GF-D8 (cell line): ENCODE data around the gene RTF1.
"Not testable (repeated sequence)": the region's sequence is repeated elsewhere in the genome, so short reads cannot be mapped to it uniquely, and the experiment has no call there.

ENCODE experiments used
- DNase-seq: peaks from one replicate; lab custom pipeline; 2025; lab: John Stamatoyannopoulos, UW

The RTF1 gene

DNA sequence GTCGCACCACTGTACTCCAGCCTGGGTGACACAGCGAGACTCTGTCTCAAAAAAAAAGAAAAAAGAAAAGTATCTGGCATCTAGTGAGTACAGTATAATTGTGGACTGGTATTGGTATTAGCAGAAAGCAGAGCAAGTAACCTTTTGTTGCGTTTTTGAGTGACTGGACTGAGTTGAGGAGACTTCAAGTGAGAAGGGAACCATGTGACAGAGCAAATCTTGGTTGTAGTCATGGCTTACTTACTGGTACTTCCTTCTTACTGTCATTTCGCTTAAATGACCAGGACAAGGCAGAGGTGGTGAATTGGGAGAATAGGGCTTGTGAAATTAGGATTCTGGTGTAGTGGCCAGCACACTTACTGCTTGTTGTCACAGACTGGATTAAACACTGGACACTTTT lies 20.6 kb downstream of the RTF1 start:
- DNase-seq: no peak

DNA sequence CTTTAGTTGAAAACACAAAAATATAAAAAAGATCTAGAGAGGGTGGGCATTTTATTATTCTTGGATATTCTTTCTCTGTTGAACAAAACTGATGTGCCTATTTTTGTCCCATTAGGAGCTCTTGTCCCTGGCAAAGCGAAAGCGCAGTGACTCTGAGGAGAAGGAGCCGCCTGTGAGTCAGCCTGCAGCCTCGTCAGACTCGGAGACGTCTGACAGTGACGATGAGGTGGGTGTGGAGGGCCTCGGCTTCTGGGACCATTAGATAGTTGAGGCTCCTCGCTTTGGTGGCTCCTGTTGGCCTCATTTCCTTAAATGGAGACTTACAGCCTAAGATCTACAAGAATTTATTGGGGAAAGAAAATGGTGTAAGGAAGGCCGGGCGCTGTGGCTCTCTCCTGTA lies 21.3 kb downstream of the RTF1 start:
- DNase-seq: no peak

DNA sequence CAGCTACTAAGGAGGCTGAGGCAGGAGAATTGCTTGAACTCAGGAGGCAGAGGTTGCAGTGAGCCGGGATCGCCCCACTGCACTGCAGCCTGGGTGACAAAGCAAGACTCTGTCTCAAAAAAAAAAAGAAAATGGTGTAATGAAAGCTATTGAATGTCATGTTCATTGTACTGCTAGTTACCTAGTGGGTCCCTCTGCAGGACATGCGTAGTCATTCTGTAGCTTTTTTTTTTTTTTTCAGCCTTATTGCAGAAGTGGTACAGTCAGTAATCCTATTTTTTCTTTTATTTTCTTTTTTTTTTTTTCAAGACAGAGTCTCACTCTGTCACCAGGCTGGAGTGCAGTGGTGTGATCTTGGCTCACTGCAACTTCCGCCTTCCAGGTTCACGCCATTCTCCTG lies 21.9 kb downstream of the RTF1 start:
- DNase-seq: not testable (repeated sequence)

DNA sequence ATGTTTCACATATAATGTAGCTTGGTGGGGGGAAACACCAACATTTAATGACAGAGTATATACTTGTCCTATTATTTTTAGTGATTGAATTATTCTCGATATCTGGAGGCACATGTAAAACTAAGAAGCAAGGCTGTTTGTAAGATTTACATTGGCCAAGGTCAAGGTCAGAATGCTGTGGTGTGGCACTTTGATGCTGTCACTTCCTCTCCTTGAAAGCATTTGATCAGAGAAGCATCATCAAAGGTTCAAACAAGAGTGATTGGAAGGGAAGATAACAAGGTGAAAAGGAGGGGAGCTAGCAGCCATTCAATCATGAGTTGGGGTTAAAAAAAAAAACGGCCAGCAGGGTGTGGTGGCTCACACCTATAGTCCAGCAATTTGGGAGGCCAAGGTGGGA lies 26.4 kb downstream of the RTF1 start:
- no peak for DNase-seq

DNA sequence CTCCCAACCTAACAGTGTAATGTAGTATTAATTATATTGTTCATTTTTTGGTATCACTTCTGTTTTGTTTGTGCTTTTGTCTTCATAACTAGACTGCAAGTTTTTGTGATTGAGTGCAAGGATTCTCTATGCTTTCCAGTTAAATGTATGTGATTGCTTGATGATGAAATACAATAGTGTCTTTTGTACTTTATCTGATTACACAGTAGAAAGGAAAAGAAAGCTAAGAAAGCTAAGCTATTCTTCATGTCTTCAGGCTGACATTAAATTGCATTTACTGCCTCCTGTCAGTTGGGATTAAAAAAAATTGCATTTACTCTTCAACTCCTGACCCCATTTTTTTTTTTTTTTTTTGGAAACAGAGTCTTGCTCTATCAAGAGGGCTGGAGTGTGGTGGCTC lies 28.5 kb downstream of the RTF1 start:
- DNase-seq: no peak

DNA sequence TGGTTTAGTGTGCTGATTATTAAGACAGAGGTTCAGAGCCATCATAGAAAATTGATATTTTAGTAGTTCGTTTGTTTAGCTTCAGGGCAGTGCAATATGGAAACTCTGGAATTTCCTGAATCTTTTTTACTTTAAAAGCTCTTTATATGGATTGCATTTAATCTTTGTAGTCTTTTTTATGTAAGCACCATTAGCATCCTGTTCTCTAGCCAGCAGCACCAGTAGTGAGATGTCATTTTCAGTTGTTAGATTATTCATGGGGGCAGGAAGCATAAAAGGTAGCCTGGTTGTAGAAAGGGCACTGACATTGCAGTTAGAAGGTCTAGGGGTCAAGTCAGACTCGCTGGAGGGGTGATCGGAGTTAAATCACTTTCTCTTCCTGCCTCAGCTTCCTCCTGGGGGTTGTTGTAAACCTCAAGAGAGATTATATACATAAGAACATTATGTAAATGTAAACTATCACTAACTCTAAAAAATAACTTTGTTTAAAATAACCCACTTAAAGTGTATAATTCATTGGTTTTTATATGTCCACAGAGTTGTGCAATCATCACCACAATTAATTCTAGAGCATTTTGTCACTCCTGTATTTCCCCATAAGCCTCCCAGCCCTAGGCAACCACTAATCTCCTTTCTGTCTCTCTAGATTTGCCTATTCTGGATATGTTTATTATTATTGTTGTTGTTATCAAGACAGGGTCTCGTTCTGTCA lies 45.3 kb downstream of the RTF1 start:
- no peak for DNase-seq

DNA sequence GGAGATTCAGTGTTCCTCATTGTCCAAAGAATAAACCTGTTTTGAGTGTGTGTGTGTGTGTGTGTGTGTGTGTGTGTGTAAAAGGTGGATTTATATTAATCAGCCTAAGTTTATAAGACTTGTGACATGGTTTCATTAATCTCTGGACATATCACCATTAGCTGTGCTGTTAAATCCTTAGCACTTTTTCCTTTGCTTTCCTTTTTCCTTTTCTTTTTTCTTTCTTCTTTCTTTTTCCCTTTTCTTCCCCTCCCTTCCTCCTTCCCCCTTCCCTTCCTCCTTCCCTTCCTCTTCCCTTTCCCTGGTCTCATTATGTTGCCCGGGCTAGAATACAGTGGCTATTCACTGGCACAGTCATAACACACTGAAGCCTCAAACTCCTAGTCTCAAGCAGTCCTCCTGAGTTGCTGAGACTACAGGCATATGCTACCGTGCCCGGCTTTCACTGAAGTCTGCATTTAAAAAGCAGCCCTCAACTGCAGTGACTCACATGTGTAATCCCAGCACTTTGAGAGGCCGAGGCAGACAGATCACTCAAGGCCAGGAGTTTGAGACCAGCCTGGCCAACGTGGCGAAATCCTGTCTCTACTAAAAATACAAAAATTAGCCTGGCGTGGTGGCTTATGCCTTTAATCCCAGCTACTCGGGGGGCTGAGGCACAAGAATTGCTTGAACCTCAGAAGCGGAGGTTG lies 48.1 kb downstream of the RTF1 start:
- no peak for DNase-seq

DNA sequence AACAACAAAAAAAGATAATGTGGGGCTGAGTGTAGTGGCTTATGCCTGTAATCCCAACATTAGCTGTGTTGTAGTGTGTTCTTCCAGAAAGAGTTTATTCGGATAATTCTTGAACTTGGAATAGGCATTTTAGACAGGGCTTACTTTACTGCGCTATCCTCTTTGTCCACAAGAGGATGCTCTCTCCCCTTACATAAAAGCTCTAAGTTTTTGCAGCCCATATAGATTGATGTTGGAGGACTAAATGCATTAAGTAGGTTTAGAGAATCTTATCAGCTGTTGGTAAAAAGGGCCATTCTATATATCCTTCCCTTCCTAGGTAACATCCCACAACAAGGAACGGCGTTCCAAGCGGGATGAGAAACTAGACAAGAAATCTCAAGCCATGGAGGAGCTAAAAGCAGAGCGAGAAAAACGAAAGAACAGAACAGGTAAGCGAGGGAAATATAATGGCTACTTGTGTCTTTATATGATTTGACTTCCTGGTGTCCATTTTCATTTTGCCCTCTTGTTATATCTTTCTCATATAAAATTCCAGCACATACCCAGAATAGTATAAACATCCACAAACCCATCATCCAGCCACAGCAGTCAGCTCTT lies 49.0 kb downstream of the RTF1 start:
- DNase-seq: peak; percentile 3

DNA sequence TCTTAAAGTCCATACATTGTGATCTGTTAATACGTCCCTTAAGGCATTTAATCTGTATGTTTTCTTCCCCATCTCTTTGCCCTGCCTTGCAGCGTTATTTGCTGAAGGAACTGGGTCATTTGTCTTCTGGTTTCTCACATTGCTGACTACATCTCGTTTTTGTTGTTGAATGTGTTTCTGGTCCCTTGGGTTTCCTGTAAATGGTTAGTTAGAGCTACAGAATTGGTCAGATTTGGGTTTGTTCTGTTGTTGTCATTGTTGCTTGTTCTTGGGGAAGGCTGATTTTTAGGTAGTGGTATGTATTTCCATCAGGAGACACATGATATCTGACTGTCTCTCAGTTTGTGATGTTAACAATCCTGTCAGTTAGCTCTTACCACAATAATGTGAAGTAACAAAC lies 49.8 kb downstream of the RTF1 start:
- no peak for DNase-seq

DNA sequence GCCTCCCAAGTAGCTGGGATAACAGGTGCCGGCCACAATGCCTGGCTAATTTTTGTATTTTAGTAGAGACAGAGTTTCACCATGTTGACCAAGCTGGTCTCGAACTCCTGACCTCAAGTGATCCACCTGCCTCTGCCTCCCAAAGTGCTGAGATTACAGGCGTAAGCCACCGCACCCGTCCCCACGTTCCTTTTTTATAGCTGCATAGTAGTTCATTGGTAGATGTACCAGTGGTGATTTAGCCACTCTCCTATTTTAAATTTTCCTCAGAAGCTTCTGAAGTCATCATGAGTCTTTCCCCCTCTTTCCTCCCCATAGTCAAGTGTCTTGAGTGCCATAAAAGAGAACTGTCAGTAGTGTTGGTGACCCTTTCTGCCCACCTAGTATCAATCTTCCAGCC lies 52.7 kb downstream of the RTF1 start:
- DNase-seq: not testable (repeated sequence)

DNA sequence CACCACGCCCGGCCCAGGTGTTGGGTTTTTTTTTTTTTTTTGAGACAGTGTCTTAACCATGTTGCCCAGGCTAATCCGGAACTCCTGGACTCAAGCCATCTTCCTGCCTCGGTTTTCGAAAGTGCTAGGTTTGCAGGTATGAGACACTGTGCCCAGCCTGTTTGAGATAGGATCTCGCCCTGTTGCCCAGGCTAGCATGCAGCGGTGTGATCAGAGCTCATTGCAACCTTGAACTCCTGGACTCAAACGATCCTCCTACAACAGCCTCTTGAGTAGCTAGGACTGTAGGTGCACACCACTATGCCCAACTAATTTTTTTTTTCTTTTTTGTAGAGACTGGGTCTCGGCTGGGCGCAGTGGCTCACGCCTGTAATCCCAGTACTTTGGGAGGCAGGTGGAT lies 56.5 kb downstream of the RTF1 start:
- no peak for DNase-seq

DNA sequence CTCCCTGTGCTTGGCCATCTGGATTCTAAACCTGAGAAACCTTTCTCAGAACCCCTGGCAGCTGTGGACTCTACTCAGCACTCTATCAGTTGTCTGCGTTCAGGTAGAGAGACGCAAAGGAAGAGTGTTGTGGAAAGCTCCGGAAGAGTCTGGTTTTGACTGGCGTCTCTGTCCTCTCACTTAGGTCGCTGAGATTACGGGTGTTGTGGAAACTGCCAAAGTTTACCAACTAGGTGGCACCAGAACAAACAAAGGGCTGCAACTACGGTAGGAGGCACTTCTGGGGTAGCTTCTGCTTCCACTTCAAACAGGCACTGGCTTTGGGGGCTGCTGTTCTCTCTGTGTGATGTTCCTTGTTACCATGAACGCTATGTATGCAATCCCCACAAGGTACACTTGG lies 57.5 kb downstream of the RTF1 start:
- DNase-seq: no peak

DNA sequence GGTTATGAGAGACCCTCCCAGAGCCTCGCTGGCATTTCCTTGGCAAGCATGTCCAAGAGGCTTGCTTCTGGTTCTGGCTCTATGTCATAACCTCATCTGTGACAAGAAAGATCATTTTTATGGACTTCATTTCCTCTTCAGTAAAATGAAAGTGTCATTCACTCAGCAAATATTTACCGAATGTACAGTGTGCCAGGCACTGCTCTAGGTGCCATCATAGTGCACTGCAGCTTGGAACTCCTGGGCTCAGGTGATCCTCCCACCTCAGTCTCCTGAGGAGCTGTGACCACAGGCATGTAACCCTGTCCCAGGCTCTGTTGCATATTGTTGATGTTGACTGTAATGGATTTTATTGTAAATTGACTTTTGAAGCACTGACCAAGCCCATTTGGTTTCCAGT lies 58.0 kb downstream of the RTF1 start:
- no peak for DNase-seq

DNA sequence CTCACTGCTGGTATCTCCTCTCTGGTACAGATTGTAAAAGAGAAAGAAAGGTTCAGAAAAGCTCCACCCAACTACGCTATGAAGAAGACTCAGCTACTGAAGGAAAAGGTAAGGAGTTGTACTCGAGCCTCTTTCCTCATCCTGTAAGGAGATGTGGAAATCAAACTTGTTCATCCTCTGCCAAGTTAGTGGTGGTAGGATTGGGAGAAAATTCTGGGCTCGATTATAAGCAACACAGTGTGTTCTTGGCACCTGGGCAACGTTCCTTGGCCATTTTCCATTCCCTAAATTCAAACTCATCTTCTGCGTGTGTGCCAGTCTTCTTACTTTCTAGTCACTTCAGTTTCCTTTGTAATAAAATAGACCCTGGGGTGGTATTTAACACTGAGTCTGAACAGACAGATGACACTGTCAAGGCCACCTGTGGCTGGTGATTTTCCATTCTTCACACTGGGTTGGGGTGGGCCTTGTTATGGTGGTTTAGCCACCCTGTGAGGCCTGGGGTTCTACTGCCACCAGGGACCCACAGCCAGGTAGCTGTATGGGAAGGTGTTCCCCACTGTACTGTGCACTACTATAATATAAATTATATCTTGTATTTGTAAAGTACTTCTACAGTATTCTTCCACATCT lies 59.6 kb downstream of the RTF1 start:
- DNase-seq: no peak

DNA sequence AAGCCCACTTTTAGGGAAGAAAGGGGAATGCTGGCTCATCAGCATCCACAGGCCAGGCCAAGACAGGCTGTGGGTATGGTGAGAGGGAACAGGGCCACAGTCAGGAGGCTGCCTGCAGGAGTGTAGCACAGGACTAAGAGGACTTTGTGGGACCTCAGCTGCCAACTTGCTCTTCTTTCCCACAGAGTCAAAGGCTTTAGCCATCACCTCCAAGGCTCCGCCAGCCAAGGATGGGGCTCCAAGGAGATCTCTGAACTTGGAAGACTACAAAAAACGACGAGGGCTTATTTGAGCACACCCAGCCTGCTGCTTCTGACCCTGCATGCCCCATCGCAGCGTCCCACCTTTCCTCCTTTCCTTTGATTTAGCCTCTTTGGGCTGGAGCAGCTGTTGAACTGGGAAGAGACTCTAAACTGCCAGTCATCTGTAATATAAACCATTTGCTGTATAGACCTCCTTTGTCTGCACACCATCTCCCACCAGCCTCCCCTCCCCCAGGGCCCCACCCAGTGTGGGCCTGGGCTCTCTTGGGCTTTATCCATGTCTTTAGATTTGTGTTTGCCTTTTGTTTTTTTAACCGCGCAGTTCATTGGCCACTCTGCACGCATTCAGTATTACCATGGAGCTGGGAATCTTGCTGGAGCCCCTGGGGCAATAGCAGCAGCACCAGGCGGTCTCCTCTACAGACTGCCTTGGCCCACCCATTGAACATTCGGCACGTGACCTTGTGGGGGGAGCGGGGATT lies 63.7 kb downstream of the RTF1 start:
- no peak for DNase-seq

DNA sequence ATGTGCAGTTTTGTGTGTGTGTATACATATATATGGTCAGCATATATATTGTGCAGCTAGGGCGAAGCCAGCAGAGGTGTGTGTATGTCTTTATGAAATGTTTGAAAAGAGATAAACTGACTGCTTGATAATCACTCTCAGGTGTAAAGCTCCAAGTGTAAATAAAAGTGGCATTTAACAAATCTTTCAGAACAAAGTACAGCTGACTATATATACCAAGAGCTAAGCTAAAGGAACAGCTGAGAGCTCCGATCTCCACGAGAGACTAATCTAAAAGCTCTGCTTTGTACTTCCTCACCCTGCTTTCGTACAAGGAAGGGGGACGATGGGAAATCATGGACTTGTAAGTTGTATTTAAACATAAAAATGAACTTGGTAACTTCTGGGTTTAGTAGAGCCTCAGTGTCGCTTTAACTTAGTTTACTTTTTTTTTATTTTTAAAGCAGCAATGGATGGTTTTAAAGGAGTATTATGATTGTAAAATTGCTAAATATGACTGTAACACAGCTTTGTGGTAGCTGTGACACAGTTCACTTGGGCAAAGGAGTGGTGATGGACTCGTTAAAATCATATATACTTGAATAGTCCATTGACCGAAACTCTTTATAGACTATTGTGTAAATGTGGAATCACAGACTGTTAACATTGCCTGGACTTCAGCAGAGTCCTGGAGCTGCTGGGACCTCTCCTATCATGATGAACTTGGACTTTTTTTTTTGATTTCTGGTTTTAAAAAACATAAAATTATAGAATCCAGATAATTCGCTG lies 65.4 kb downstream of the RTF1 start:
- no peak for DNase-seq

DNA sequence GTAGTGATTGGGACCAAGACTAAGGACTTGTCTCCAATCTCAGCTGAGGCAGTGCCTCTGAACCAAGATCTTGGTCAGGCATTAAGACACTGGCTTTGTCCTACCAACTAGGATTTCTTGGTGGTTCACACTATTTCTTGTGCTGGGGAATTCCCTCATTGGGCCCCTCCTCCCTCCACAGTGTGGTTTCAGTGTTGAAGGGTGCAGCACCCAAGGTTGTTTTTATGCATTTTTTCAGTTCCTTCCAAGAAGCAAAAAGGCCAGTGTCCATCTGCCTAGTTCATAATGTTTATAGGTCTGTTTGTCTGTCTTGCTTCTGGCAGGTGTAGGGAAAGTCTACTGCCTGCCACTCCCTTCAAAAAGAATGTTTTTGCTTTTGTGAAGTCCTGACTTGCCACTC lies 66.2 kb downstream of the RTF1 start:
- no peak for DNase-seq

DNA sequence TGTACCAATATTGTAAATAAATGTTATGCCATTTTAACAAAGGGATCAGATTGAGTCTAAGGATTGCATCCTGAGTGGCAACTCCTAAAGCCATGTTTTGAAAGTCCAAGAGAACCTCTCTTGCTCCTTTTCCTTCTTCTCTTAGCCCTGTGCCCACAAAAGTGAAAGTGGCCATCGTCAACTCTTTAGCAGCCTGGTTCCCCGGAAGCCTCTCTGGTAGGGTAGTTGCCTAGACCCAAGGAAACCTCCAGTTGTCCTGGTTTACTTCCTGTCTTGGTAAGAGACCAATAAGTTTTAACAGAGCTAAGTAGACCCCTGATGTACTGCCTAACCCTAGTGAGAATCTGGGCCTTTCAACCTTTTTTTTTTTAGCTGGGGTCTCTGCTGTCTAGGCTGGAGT lies 66.6 kb downstream of the RTF1 start:
- DNase-seq: no peak

DNA sequence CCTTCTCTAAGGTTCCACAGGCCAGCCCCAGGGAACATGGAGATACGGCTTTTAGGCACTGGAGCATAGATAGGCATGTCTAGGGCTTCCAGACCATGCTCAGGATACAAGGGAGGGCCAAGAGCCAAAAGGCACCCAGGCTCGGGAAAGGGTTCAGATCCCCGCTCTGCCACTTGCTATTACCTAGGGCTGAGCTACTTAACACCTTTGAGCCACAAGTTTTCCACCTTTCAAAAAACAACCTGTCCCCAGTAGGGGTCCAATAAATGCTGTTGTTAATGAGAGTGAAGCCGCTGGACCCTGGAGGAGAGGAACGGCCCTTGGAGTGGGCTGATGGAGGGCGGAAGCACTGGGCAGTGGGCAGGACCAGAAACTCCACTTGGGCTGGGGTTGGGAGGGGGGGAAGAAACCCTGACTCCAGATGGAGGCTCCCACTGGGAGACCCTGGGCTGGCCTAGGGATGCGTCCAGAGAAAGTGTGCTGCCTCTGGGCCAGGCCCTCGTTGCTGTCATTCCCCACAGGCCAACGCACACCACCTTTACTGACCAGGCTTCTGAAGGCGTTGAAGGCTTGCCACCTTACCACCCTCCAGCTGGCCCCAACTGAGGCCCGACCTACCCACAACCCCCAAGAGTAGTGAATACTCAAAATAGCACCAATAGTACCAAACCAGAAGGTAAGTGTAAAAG lies 68.2 kb downstream of the RTF1 start:
- DNase-seq: no peak

DNA sequence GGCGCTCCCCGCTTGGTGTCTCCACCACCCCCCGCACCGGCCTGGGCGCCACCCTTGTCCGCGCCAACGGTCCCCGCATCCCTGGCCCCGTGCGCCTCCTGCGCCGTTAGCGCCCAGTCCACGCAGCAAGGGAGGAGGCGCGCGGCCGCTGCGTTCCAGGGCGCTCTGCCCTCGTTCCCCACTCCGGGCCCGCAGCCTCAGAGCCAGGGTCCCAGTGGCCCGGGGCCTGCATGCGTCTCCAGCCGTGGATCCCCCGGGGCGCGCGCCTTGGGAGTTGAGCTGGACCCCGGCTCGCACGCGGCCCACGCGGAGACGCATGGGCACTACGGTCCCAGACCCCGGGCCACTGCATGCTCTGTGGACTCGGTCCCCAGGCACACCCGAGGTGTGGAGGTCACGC lies 69.4 kb downstream of the RTF1 start:
- no peak for DNase-seq

DNA sequence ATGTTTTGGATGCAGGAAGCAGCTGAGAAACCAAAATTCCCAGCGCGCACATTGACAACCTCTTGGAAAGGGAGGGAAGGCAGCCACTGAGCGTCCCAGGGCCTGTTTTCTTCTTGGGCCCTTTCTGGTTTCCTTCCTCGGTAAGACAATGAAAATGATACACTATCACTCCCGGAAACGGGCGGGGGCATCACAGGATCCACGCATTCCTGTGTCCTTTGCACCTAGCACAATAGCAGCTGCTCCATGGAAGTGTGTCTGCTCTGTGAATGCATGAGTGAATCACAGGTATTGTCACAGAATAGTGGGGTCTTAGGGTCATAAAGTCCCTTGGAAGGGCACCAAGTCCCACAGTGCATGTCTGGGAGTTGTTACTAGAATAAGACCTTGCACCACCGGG lies 70.5 kb downstream of the RTF1 start:
- DNase-seq: no peak
